NCI-H460 (cell line): ENCODE data around the gene S100B. TPM values are rescaled to one million over a fixed set of nuclear protein-coding genes. Genes with fewer than 3 reads are reported as not detected.

Source experiments
- total RNA-seq: library from RNA; depleted of rRNA; stranded (reverse); fragments of >200 nt; shearing (Covaris generic); gene quantifications from 2 replicates; pipeline ENCODE4 v1.2.3, GENCODE V29; 2014; rRNA removed

Gene S100B
- total RNA-seq, 1 experiment from 2014 or later, result not detected

Other genes starting within 250 kb of the S100B start
- gene DIP2A, start 146.2 kb downstream of the S100B start, total RNA-seq, result 13.7 and 14.8 TPM in 2 replicates
- 37.0 and 40.4 TPM in 2 replicates for gene PRMT2, start 30.6 kb upstream of the S100B start, total RNA-seq